Right lobe of liver (tissue), 4 donors: ENCODE results near the gene RNU1-2.
"Not testable (repeated sequence)": the region's sequence is repeated elsewhere in the genome, so short reads cannot be mapped to it uniquely, and the experiment has no call there.

Source experiments
- POLR2A ChIP-seq: fragments of 450-650 bp; IDR thresholded peaks from one replicate; pipeline ENCODE4 v1.6.1; 2017; ENCODE audit warnings: antibody characterized with exemption, mild to moderate bottlenecking
- TF ChIP-seq, protein P1 (sequence below), 4 donors: fragments of 200-600 bp in 3 of 4; fragments of 450-650 bp in 1 of 4; IDR thresholded peaks; one replicate each; pipeline versions ENCODE4 v1.5.1 to v1.8.0; 2016 to 2022; ENCODE audit warnings: antibody characterized with exemption in 4 of 4, mild to moderate bottlenecking in 2 of 4
- donor health status: DM: no; HTN: no; CAD: no.
- donor health status: DM: no; HTN: no; CAD: no.
- donor health status: DM: no; HTN: yes; CAD: no.

DNA sequence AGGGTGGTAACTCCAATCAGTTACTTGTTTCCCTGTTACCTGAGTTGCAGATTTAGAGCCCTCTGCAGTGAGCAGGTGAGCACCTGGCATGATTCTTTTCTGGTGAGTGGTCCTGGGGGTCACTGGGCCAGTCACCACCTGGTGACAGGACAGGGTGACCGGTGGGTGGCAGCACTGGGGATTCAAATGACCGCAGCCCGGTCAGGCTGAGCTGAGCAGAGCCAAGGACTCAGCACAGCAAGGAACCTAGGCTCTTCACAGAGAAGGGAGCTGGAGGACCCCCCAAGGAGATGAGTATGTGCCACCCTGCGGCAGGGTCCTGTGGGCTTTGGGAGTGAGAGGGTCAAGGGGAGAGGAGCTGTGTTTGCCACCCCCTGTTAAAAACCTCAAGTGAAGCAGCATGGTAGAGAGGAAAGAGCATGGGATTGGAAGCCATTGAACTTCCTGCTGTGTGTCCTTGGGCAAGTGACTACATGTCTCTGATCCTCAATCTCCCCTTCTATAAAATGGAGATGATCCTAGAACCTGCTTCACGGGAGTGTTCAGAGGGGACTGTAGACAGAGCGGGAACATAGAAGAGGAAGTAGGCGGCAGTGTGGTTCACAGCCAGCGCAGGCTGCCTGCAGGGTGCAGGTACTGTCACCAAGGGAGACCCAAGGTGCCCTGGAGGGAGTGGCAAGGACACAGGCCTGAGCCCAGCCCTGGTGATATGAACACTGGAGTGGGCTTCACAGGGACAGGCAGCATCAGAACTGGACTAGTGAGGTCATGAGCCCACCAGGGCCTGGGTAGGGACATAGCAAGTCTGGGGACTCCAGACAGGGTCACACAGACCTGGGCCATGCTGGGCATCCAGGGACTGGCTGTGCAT lies 16.3 kb downstream of the RNU1-2 start:
- TF ChIP-seq POLR2A: not testable (repeated sequence)
- TF ChIP-seq, protein P1, sequence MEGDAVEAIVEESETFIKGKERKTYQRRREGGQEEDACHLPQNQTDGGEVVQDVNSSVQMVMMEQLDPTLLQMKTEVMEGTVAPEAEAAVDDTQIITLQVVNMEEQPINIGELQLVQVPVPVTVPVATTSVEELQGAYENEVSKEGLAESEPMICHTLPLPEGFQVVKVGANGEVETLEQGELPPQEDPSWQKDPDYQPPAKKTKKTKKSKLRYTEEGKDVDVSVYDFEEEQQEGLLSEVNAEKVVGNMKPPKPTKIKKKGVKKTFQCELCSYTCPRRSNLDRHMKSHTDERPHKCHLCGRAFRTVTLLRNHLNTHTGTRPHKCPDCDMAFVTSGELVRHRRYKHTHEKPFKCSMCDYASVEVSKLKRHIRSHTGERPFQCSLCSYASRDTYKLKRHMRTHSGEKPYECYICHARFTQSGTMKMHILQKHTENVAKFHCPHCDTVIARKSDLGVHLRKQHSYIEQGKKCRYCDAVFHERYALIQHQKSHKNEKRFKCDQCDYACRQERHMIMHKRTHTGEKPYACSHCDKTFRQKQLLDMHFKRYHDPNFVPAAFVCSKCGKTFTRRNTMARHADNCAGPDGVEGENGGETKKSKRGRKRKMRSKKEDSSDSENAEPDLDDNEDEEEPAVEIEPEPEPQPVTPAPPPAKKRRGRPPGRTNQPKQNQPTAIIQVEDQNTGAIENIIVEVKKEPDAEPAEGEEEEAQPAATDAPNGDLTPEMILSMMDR (IDR thresholded peaks at IDR 0.05): peak; percentile 6 to 30 (median 9)
